Naive thymus-derived CD4-positive, alpha-beta T cell (primary cell): ENCODE data around the gene SPON1. TPM values are rescaled to one million over a fixed set of nuclear protein-coding genes. Genes with fewer than 3 reads are reported as not detected.

Source experiments
- ATAC-seq: fragments of 150-1000 bp; cut with Tn5 transposase; 2 replicates; pipeline ENCODE4 v1.10.0; 2021; ENCODE audit warnings: mild to moderate bottlenecking, moderate library complexity
- CTCF ChIA-PET: fragments of 350-600 bp; sonication (Branson Sonifier 250); formaldehyde crosslinking; loops from one replicate; lab custom pipeline; 2021; ENCODE audit warnings: antibody characterized with exemption; lab: Charles Lee
- POLR2A ChIA-PET: fragments of 350-600 bp; sonication (Branson Sonifier 250); formaldehyde crosslinking; loops from one replicate; lab custom pipeline; 2021; ENCODE audit warnings: antibody characterized with exemption, inconsistent platforms; lab: Charles Lee
- DNase-seq, 9 donors: peaks; one replicate each; pipeline versions ENCODE4 v3.0.0 to v3.0.0-alpha.2; 2020 to 2022; ENCODE audit warnings: mixed read lengths in 1 of 9
- H3K27ac ChIP-seq: one replicate; pipeline ENCODE4 v1.7.0; 2013; ENCODE audit warnings: mild to moderate bottlenecking, low read depth, low read length, moderate library complexity
- H3K27me3 ChIP-seq, 2 donors: one replicate each; pipeline ENCODE4 v1.7.0; 2013; ENCODE audit warnings: low read length in 2 of 2, mild to moderate bottlenecking in 2 of 2, moderate library complexity in 2 of 2; ENCODE audit not compliant: control insufficient read depth in 2 of 2, insufficient read depth in 2 of 2
- H3K36me3 ChIP-seq, 3 experiments: 1 replicate in 2 of 3; 2 replicates in 1 of 3; pipeline ENCODE4 v1.7.0; 2013; ENCODE audit warnings: low read length in 3 of 3, mild to moderate bottlenecking in 3 of 3, moderate library complexity in 1 of 3; ENCODE audit not compliant: insufficient read depth in 3 of 3, control insufficient read depth in 2 of 3
- H3K4me1 ChIP-seq, 2 donors: one replicate each; pipeline ENCODE4 v1.7.0; 2013; ENCODE audit warnings: low read length in 2 of 2, mild to moderate bottlenecking in 2 of 2, moderate library complexity in 1 of 2; ENCODE audit not compliant: control insufficient read depth in 2 of 2, insufficient read depth in 2 of 2
- H3K4me3 ChIP-seq: 2 replicates; pipeline ENCODE4 v1.7.0; 2013; ENCODE audit warnings: mild to moderate bottlenecking, low read length
- H3K9me3 ChIP-seq, 3 experiments: 1 replicate in 2 of 3; 2 replicates in 1 of 3; pipeline ENCODE4 v1.7.0; 2013; ENCODE audit warnings: low read length in 3 of 3; ENCODE audit not compliant: control insufficient read depth in 2 of 3
- H3K27ac Mint-ChIP-seq, 9 donors: one replicate each; pipeline ENCODE4 v1.8.0; 2020 to 2022; ENCODE audit warnings: mixed read lengths in 9 of 9, mild to moderate bottlenecking in 8 of 9, moderate library complexity in 5 of 9, inconsistent platforms in 2 of 9
- H3K27me3 Mint-ChIP-seq, 5 donors: one replicate each; pipeline ENCODE4 v1.8.0; 2021 to 2022; ENCODE audit warnings: mixed read lengths in 5 of 5, mild to moderate bottlenecking in 1 of 5
- H3K36me3 Mint-ChIP-seq, 5 donors: one replicate each; pipeline ENCODE4 v1.8.0; 2020 to 2022; ENCODE audit warnings: mixed read lengths in 5 of 5, mild to moderate bottlenecking in 3 of 5, inconsistent platforms in 1 of 5
- H3K4me1 Mint-ChIP-seq, 7 donors: one replicate each; pipeline ENCODE4 v1.8.0; 2020 to 2022; ENCODE audit warnings: mixed read lengths in 7 of 7, mild to moderate bottlenecking in 3 of 7, inconsistent platforms in 1 of 7
- H3K4me3 Mint-ChIP-seq, 10 donors: one replicate each; pipeline ENCODE4 v1.8.0; 2020 to 2022; ENCODE audit warnings: mild to moderate bottlenecking in 10 of 10, mixed read lengths in 10 of 10, moderate library complexity in 6 of 10, inconsistent platforms in 2 of 10
- H3K9me3 Mint-ChIP-seq, 11 donors: one replicate each; pipeline ENCODE4 v1.8.0; 2020 to 2022; ENCODE audit warnings: mixed read lengths in 11 of 11, mild to moderate bottlenecking in 4 of 11, inconsistent platforms in 1 of 11, moderate library complexity in 1 of 11
- intact Hi-C, 2 donors: fragments of 100-400 bp; cut with micrococcal nuclease; formaldehyde crosslinking; loops; one replicate each; pipeline ENCODE4 v1.15.1; 2023
- polyA plus RNA-seq, 2 donors: library from polyadenylated mRNA; unstranded; fragments of 300-500 nt; fragmentation: Illumina TruSeq; gene quantifications; one replicate each; pipeline ENCODE4 v1.2.3, GENCODE V29; 2021
- total RNA-seq, 6 experiments: library from RNA in 5 of 6; stranded (reverse) in 5 of 6; gene quantifications; 1 replicate in 5 of 6; 2 replicates in 1 of 6; pipeline ENCODE4 v1.2.3 and lab custom pipeline; 2021 to 2026

The SPON1 gene
- total and polyA plus RNA-seq, 7 experiments from 2014 or later = 0.35 to 20.8 (median 1.6) TPM

GRCh38 chr11:14075118-14076078, 112.9 kb downstream of the SPON1 start:
- POLR2A ChIA-PET = interaction anchor here (0.5 to 1.4 kb wide), 6 partner anchors 10 to 207 kb away, joined by 3 to 6 read pairs (median 4); no protein-coding TSS in a partner anchor
- H3K27ac ChIP-seq = peak overlapping the region; percentile 11

DNA sequence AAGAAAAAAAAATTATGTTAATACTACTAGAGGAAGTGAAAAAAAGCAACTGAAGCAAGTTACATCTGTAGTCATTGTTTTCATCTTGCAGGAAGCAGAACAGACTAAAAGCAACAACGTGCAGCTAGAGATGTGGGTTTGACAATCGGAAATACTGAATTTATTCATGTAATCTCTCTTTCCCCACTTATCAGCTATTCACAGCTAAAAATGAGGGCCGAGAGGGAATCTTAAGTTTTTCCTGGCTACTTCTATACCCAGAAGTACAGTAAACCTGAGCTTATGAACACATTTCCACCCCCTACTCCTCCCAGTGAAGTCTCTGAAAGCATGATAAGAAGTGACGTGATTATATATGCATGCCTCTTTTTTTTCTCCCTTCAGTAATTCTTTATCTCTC, 116.5 kb downstream of the SPON1 start:
- ATAC-seq = peak; percentile 63
- intact Hi-C loops = loop anchor here (5.0 to 10.0 kb wide), 4 partner anchors 122 to 826 kb away; no protein-coding TSS in a partner anchor
- H3K4me1 ChIP-seq = peaks cover 0 to 51% of the 10 kb centered on the region in 2 donors
- H3K4me3 ChIP-seq = peak overlapping the region; percentile 40
- CTCF ChIA-PET = interaction anchor here (0.6 to 2.5 kb wide), 5 partner anchors 18 to 306 kb away, joined by 3 to 12 read pairs (median 3); partner anchors contain the start of gene SPON1
- peak overlapping the region; percentile 60 to 90 (median 80) for H3K4me3 Mint-ChIP-seq
- no peaks in the 10 kb centered on the region for H3K36me3 ChIP-seq
- H3K27ac ChIP-seq = peak overlapping the region; percentile 61
- POLR2A ChIA-PET = interaction anchor here (0.6 to 1.7 kb wide), 5 partner anchors 15 to 1199 kb away, joined by 3 to 4 read pairs (median 4); no protein-coding TSS in a partner anchor
- no peaks in the 10 kb centered on the region for H3K9me3 ChIP-seq
- peaks cover 0 to 16% (median 0%) of the 10 kb centered on the region in 5 donors for H3K36me3 Mint-ChIP-seq
- H3K27me3 Mint-ChIP-seq = peaks cover 0 to 30% (median 0%) of the 10 kb centered on the region in 5 donors
- peak in 7 of 9 donors; percentile 36 to 69 (median 62) for DNase-seq
- no peaks in the 10 kb centered on the region for H3K9me3 Mint-ChIP-seq
- H3K27ac Mint-ChIP-seq = peak overlapping the region; percentile 61 to 98 (median 95)
- H3K4me1 Mint-ChIP-seq = peaks cover 35 to 76% (median 59%) of the 10 kb centered on the region in 7 donors
- no peaks in the 10 kb centered on the region for H3K27me3 ChIP-seq

More at GRCh38 chr11:14075118-14076078, 112.9 kb downstream of the SPON1 start:
- peak overlapping the region; percentile 49 to 90 (median 74) for H3K4me3 Mint-ChIP-seq
- no peaks in the 10 kb centered on the region for H3K9me3 Mint-ChIP-seq
- DNase-seq (peak; percentile 8 to 79 (median 67)), ATAC-seq (peak; percentile 94)
- peaks cover 0 to 63% of the 10 kb centered on the region in 2 donors for H3K4me1 ChIP-seq
- no peaks in the 10 kb centered on the region for H3K36me3 ChIP-seq
- peaks cover 0 to 21% (median 0%) of the 10 kb centered on the region in 5 donors for H3K27me3 Mint-ChIP-seq
- peaks cover 43 to 74% (median 67%) of the 10 kb centered on the region in 7 donors for H3K4me1 Mint-ChIP-seq
- peak overlapping the region; percentile 39 for H3K4me3 ChIP-seq
- H3K9me3 ChIP-seq = no peaks in the 10 kb centered on the region
- H3K36me3 Mint-ChIP-seq = no peaks in the 10 kb centered on the region
- CTCF ChIA-PET = interaction anchor here (0.9 to 1.2 kb wide), 3 partner anchors 73 to 123 kb away, joined by 3 read pairs; no protein-coding TSS in a partner anchor
- intact Hi-C loops = loop anchor here (1.0 to 10.0 kb wide), 12 partner anchors 10 to 829 kb away; partner anchors contain the start of gene FAR1 (in 1 of the 2)
- H3K27ac Mint-ChIP-seq = peak overlapping the region; percentile 56 to 94 (median 88)
- H3K27me3 ChIP-seq = no peaks in the 10 kb centered on the region

- H3K4me1 Mint-ChIP-seq = peaks cover 29 to 68% (median 51%) of the 10 kb centered on the region in 7 donors
Observed at GRCh38 chr11:14079797-14080196, 117.3 kb downstream of the SPON1 start.

GRCh38 chr11:14081581-14082231, 119.2 kb downstream of the SPON1 start:
- peaks cover 22 to 51% (median 32%) of the 10 kb centered on the region in 7 donors for H3K4me1 Mint-ChIP-seq
- peaks cover 0 to 23% (median 2%) of the 10 kb centered on the region in 5 donors for H3K36me3 Mint-ChIP-seq
- Histone ChIP-seq H3K9me3 (no peaks in the 10 kb centered on the region), H3K4me3 (no peak overlapping the region), H3K36me3 (no peaks in the 10 kb centered on the region), H3K4me1 (peaks cover 0 to 31% of the 10 kb centered on the region in 2 donors), H3K27ac (no peak overlapping the region), H3K27me3 (no peaks in the 10 kb centered on the region)
- ChIA-PET CTCF (interaction anchor here (0.6 kb wide), 1 partner anchor 37 kb away, joined by 4 read pairs; no protein-coding TSS in a partner anchor), POLR2A (no interaction called here)
- no peak overlapping the region for H3K4me3 Mint-ChIP-seq
- H3K27me3 Mint-ChIP-seq = peaks cover 0 to 51% (median 0%) of the 10 kb centered on the region in 5 donors
- no peak for DNase-seq
- H3K9me3 Mint-ChIP-seq = peaks cover 0 to 17% (median 5%) of the 10 kb centered on the region in 11 donors
- intact Hi-C loops = no loop called here
- no peak for ATAC-seq
- H3K27ac Mint-ChIP-seq = peak overlapping the region in 6 of 9 donors; percentile 17 to 91 (median 59)

More at GRCh38 chr11:14079797-14080196, 117.3 kb downstream of the SPON1 start:
- H3K4me3 ChIP-seq = no peak overlapping the region
- peaks cover 0 to 16% (median 0%) of the 10 kb centered on the region in 5 donors for H3K36me3 Mint-ChIP-seq
- peak overlapping the region in 8 of 10 donors; percentile 60 to 90 (median 80) for H3K4me3 Mint-ChIP-seq
- peaks cover 0 to 43% of the 10 kb centered on the region in 2 donors for H3K4me1 ChIP-seq
- ATAC-seq (no peak), DNase-seq (no peak)
- no peaks in the 10 kb centered on the region for H3K9me3 ChIP-seq
- intact Hi-C loops = loop anchor here (5.0 to 10.0 kb wide), 4 partner anchors 122 to 825 kb away; no protein-coding TSS in a partner anchor
- peak overlapping the region; percentile 61 for H3K27ac ChIP-seq
- no peaks in the 10 kb centered on the region for H3K36me3 ChIP-seq
- ChIA-PET CTCF (interaction anchor here (1.2 to 2.5 kb wide), 3 partner anchors 18 to 307 kb away, joined by 3 to 12 read pairs (median 3); no protein-coding TSS in a partner anchor), POLR2A (interaction anchor here (1.7 kb wide), 1 partner anchor 109 kb away, joined by 4 read pairs; no protein-coding TSS in a partner anchor)
- H3K27ac Mint-ChIP-seq = peak overlapping the region in 8 of 9 donors; percentile 87 to 98 (median 95)
- H3K27me3 Mint-ChIP-seq = peaks cover 0 to 36% (median 0%) of the 10 kb centered on the region in 5 donors
- peaks cover 0 to 7% (median 2%) of the 10 kb centered on the region in 11 donors for H3K9me3 Mint-ChIP-seq
- no peaks in the 10 kb centered on the region for H3K27me3 ChIP-seq

GRCh38 chr11:14082338-14082737, 119.8 kb downstream of the SPON1 start:
- H3K36me3 ChIP-seq = no peaks in the 10 kb centered on the region
- POLR2A ChIA-PET = no interaction called here
- intact Hi-C loops = no loop called here
- peaks cover 0 to 53% (median 0%) of the 10 kb centered on the region in 5 donors for H3K27me3 Mint-ChIP-seq
- no peaks in the 10 kb centered on the region for H3K27me3 ChIP-seq
- H3K27ac Mint-ChIP-seq = peak overlapping the region in 4 of 9 donors; percentile 17 to 91 (median 58)
- peaks cover 0 to 25% of the 10 kb centered on the region in 2 donors for H3K4me1 ChIP-seq
- H3K4me1 Mint-ChIP-seq = peaks cover 19 to 50% (median 26%) of the 10 kb centered on the region in 7 donors
- ATAC-seq (no peak), DNase-seq (no peak)
- peaks cover 0 to 22% (median 5%) of the 10 kb centered on the region in 11 donors for H3K9me3 Mint-ChIP-seq
- H3K4me3 ChIP-seq = no peak overlapping the region
- CTCF ChIA-PET = interaction anchor here (0.6 kb wide), 1 partner anchor 38 kb away, joined by 4 read pairs; no protein-coding TSS in a partner anchor
- no peaks in the 10 kb centered on the region for H3K9me3 ChIP-seq
- H3K4me3 Mint-ChIP-seq = no peak overlapping the region
- H3K36me3 Mint-ChIP-seq = peaks cover 0 to 27% (median 2%) of the 10 kb centered on the region in 5 donors
- H3K27ac ChIP-seq = no peak overlapping the region
